ENCODE data around the gene FOXO3B. TPM values are rescaled to one million over a fixed set of nuclear protein-coding genes. Genes with fewer than 3 reads are reported as not detected.
"Not testable (repeated sequence)": the region's sequence is repeated elsewhere in the genome, so short reads cannot be mapped to it uniquely, and the experiment has no call there.

FOXO3B gene
- polyA plus RNA-seq, 2 of the 4 experiments (the other 2 are of a cell fraction) = 2.7 to 3.2 TPM

GRCh38 chr17:18712354-18712999 is 30.4 kb upstream of the FOXO3B start:
- peak overlapping the region; percentile 52 for H3K4me2 ChIP-seq
- peak; percentile 84 to 95 for ATAC-seq
- 10% methylated on average over 7 of the region's 7 CpGs for WGBS (ENCODE audit: missing lambda C conversion rate)

GRCh38 chr17:18708215-18708614 is 26.1 kb upstream of the FOXO3B start:
- H3K4me3 ChIP-seq; H3K4me1 ChIP-seq; ATAC-seq; H3K27ac ChIP-seq; DNase-seq (ENCODE audit: low read depth in 1 of 2, low spot score in 1 of 2); FAIRE-seq; H3K9me3 ChIP-seq; POLR2A ChIA-PET; H3K4me2 ChIP-seq: not testable (repeated sequence)
- WGBS (ENCODE audit: missing lambda C conversion rate) = 94% methylated on average over 3 of the region's 3 CpGs
- CTCF ChIA-PET = interaction anchor here (0.7 kb wide), 1 partner anchor 82 kb away, joined by 4 read pairs; no protein-coding TSS in a partner anchor

More at GRCh38 chr17:18712354-18712999, 30.4 kb upstream of the FOXO3B start:
- DNase-seq (ENCODE audit: low read depth in 1 of 2, low spot score in 1 of 2) (peak in 1 of 2 experiments; percentile 73), FAIRE-seq (peak; percentile 100)
- H3K4me3 ChIP-seq, H3K9me3 ChIP-seq, H3K4me1 ChIP-seq, CTCF ChIA-PET: not testable (repeated sequence)
- POLR2A ChIA-PET = interaction anchor here (0.6 kb wide), 1 partner anchor 26 kb away, joined by 5 read pairs; no protein-coding TSS in a partner anchor
- peak; percentile 71 to 75 for TF ChIP-seq RAD21 (conservative IDR thresholded peaks at IDR 0.05 in 1 of 2, IDR thresholded peaks at IDR 0.05 in 1 of 2)
- TF ChIP-seq CTCF (IDR thresholded peaks at IDR 0.05) = peak; percentile 60
- peak; percentile 70 for TF ChIP-seq SMC3 (IDR thresholded peaks at IDR 0.05)
- H3K27ac ChIP-seq = peak overlapping the region; percentile 25 to 71; a peak in 5 of 6 replicates

- H3K9me3 ChIP-seq; H3K27ac ChIP-seq; H3K4me1 ChIP-seq; H3K4me3 ChIP-seq; CTCF ChIA-PET; ATAC-seq; DNase-seq (ENCODE audit: low read depth in 1 of 2, low spot score in 1 of 2); POLR2A ChIA-PET; FAIRE-seq; H3K4me2 ChIP-seq: not testable (repeated sequence)
- WGBS (ENCODE audit: missing lambda C conversion rate) = 76% methylated on average over 3 of the region's 3 CpGs
These were observed 23.8 kb upstream of the FOXO3B start for GRCh38 chr17:18705955-18706354.

- H3K4me1 ChIP-seq; H3K9me3 ChIP-seq; DNase-seq (ENCODE audit: low read depth in 1 of 2, low spot score in 1 of 2); FAIRE-seq; ATAC-seq; CTCF ChIA-PET: not testable (repeated sequence)
- H3K27ac ChIP-seq = peak overlapping the region; percentile 74 to 86
- POLR2A ChIA-PET = interaction anchor here (1.3 kb wide), 1 partner anchor 16 kb away, joined by 5 read pairs; the partner anchor contains the start of gene FOXO3B
- H3K4me2 ChIP-seq = peak overlapping the region; percentile 87
- WGBS (ENCODE audit: missing lambda C conversion rate) = 66% methylated on average over 8 of the region's 8 CpGs
- H3K4me3 ChIP-seq = peak overlapping the region; percentile 48
These were observed 16.5 kb upstream of the FOXO3B start for GRCh38 chr17:18698473-18699103.

- H3K4me2 ChIP-seq; H3K4me3 ChIP-seq; H3K4me1 ChIP-seq; H3K27ac ChIP-seq; FAIRE-seq; DNase-seq (ENCODE audit: low read depth in 1 of 2, low spot score in 1 of 2); H3K9me3 ChIP-seq; POLR2A ChIA-PET; CTCF ChIA-PET: not testable (repeated sequence)
- 0 out of 6 replicates have a peak, but pooled peaks of 1 of the 2 experiments have one; percentile 2 for ATAC-seq
- WGBS (ENCODE audit: missing lambda C conversion rate) = 47% methylated on average over 2 of the region's 2 CpGs
These were observed 13.0 kb upstream of the FOXO3B start for GRCh38 chr17:18695143-18695542.

GRCh38 chr17:18682668-18683067 is 554 bp upstream of the FOXO3B start:
- POLR2A ChIA-PET = interaction anchor here (1.1 kb wide), 1 partner anchor 15 kb away, joined by 5 read pairs; no protein-coding TSS in a partner anchor
- peak overlapping the region; percentile 83 to 92 for H3K27ac ChIP-seq
- FAIRE-seq; CTCF ChIA-PET; H3K9me3 ChIP-seq; H3K4me1 ChIP-seq; DNase-seq (ENCODE audit: low read depth in 1 of 2, low spot score in 1 of 2): not testable (repeated sequence)
- peak overlapping the region; percentile 73 for H3K4me2 ChIP-seq
- H3K4me3 ChIP-seq = peak overlapping the region; percentile 65
- WGBS (ENCODE audit: missing lambda C conversion rate) = 5% methylated on average over 3 of the region's 3 CpGs
- ATAC-seq = peak; percentile 32 to 48

GRCh38 chr17:18677381-18677780 is 4.7 kb downstream of the FOXO3B start:
- H3K27ac ChIP-seq; H3K4me1 ChIP-seq; H3K4me2 ChIP-seq; ATAC-seq; POLR2A ChIA-PET; DNase-seq (ENCODE audit: low read depth in 1 of 2, low spot score in 1 of 2); H3K4me3 ChIP-seq; FAIRE-seq: not testable (repeated sequence)
- peaks cover 27% of the 10 kb centered on the region for H3K9me3 ChIP-seq
- 96% methylated on average over 28 of the region's 29 CpGs for WGBS (ENCODE audit: missing lambda C conversion rate)
- CTCF ChIA-PET = interaction anchor here (0.6 kb wide), 1 partner anchor 79 kb away, joined by 3 read pairs; no protein-coding TSS in a partner anchor

All from A549 (cell line).